Upper lobe of left lung (tissue), 6 donors: ENCODE measurements around the gene FRMD5. TPM values are rescaled to one million over a fixed set of nuclear protein-coding genes. Genes with fewer than 3 reads are reported as not detected.

ENCODE experiments used
- ATAC-seq, 2 donors: fragments of 200-7000 bp; cut with Tn5 transposase; one replicate each; pipeline ENCODE4 v1.9.1; 2022; ENCODE audit warnings: mild to moderate bottlenecking in 2 of 2, moderate library complexity in 2 of 2; ENCODE audit not compliant: low FRiP score in 2 of 2
- DNase-seq, 2 donors: peaks; one replicate each; pipeline ENCODE4 v3.0.0-alpha.2; 2019 to 2020
- H3K27ac ChIP-seq, 4 donors: fragments of 200-600 bp; sonication (generic); one replicate each; pipeline ENCODE4 v1.5.1; 2016 to 2019
- H3K27me3 ChIP-seq, 4 donors: fragments of 200-600 bp; sonication (generic); one replicate each; pipeline ENCODE4 v1.5.1; 2017 to 2019
- H3K36me3 ChIP-seq, 4 donors: fragments of 200-600 bp; sonication (generic); one replicate each; pipeline ENCODE4 v1.5.1; 2016 to 2019
- H3K4me1 ChIP-seq, 4 donors: fragments of 200-600 bp; sonication (generic); one replicate each; pipeline ENCODE4 v1.5.1; 2018 to 2019
- H3K4me3 ChIP-seq, 4 donors: fragments of 200-600 bp; sonication (generic); one replicate each; pipeline ENCODE4 v1.5.1; 2017 to 2019; ENCODE audit warnings: mild to moderate bottlenecking in 2 of 4, moderate library complexity in 1 of 4
- H3K9me3 ChIP-seq, 4 donors: fragments of 200-600 bp; sonication (generic); one replicate each; pipeline ENCODE4 v1.5.1; 2018 to 2019
- CTCF ChIP-seq, 6 experiments: fragments of 450-650 bp in 4 of 6; fragments of 200-600 bp in 2 of 6; sonication (generic) in 2 of 6; IDR thresholded peaks; one replicate each; pipeline ENCODE4 v1.5.1; 2016 to 2019; ENCODE audit warnings: antibody characterized with exemption in 6 of 6
- EP300 ChIP-seq, 4 donors: sonication (generic); formaldehyde crosslinking; IDR thresholded peaks; one replicate each; pipeline ENCODE4 v1.5.1; 2017; ENCODE audit warnings: antibody characterized with exemption in 4 of 4, control low read depth in 2 of 4
- POLR2A ChIP-seq, 4 donors: fragments of 450-650 bp; IDR thresholded peaks; one replicate each; pipeline ENCODE4 v1.5.1; 2016 to 2017; ENCODE audit warnings: antibody characterized with exemption in 4 of 4, mild to moderate bottlenecking in 2 of 4
- POLR2AphosphoS5 ChIP-seq, 2 donors: sonication (generic); formaldehyde crosslinking; IDR thresholded peaks; one replicate each; pipeline ENCODE4 v1.5.1; 2017; ENCODE audit warnings: antibody characterized with exemption in 2 of 2
- WGBS, 2 donors: methylation state at CpG; one replicate each; pipeline ENCODE4 v1.1.5; 2017 to 2018; 5-methylcytosine and 5-hydroxymethylcytosine counted together
- total RNA-seq, 6 donors: library from RNA; depleted of rRNA in 4 of 6; stranded (reverse); fragments of >200 nt in 4 of 6; gene quantifications; one replicate each; pipeline versions ENCODE4 v1.1.0 to v1.2.1, GENCODE V29; 2016 to 2021
- donor health status: DM: no; HTN: no; CAD: no; lungs with moderate emphysema.
- donor health status: DM: no; HTN: yes; CAD: no; lungs with severe emphysema.

The FRMD5 gene
- total RNA-seq, 6 donors from 2014 or later, result 0.15 to 1.3 (median 0.99) TPM; not detected in 2

GRCh38 chr15:43948691-43949325, 246.3 kb downstream of the FRMD5 start:
- 95 to 100% methylated on average over 1 of the region's 1 CpG for WGBS, 2 donors

GRCh38 chr15:43943511-43943910, 251.6 kb downstream of the FRMD5 start:
- peak in 1 of 2 donors; percentile 48 for ATAC-seq
- no peak for TF ChIP-seq EP300 (IDR thresholded peaks at IDR 0.05)
- TF ChIP-seq POLR2A (IDR thresholded peaks at IDR 0.05), result no peak
- TF ChIP-seq CTCF (IDR thresholded peaks at IDR 0.05), result no peak
- no peak for TF ChIP-seq POLR2AphosphoS5 (IDR thresholded peaks at IDR 0.05)
- no peaks in the 10 kb centered on the region for H3K27me3 ChIP-seq
- H3K27ac ChIP-seq, result no peak overlapping the region
- no peaks in the 10 kb centered on the region for H3K9me3 ChIP-seq
- no peak overlapping the region for H3K4me3 ChIP-seq
- H3K4me1 ChIP-seq, result no peaks in the 10 kb centered on the region
- DNase-seq, result no peak
- H3K36me3 ChIP-seq, result no peaks in the 10 kb centered on the region

More at GRCh38 chr15:43948691-43949325, 246.3 kb downstream of the FRMD5 start:
- H3K27me3 ChIP-seq, result no peaks in the 10 kb centered on the region
- TF ChIP-seq CTCF (IDR thresholded peaks at IDR 0.05), result no peak
- TF ChIP-seq POLR2A (IDR thresholded peaks at IDR 0.05), result no peak
- no peak for TF ChIP-seq POLR2AphosphoS5 (IDR thresholded peaks at IDR 0.05)
- TF ChIP-seq EP300 (IDR thresholded peaks at IDR 0.05), result no peak
- H3K27ac ChIP-seq, result no peak overlapping the region
- H3K4me3 ChIP-seq, result no peak overlapping the region
- H3K36me3 ChIP-seq, result no peaks in the 10 kb centered on the region
- no peaks in the 10 kb centered on the region for H3K9me3 ChIP-seq
- DNase-seq (no peak), ATAC-seq (no peak)
- no peaks in the 10 kb centered on the region for H3K4me1 ChIP-seq

- no peaks in the 10 kb centered on the region for H3K27me3 ChIP-seq
- no peak overlapping the region for H3K27ac ChIP-seq
- TF ChIP-seq POLR2A (IDR thresholded peaks at IDR 0.05) (no peak), CTCF (IDR thresholded peaks at IDR 0.05) (no peak), EP300 (IDR thresholded peaks at IDR 0.05) (no peak), POLR2AphosphoS5 (IDR thresholded peaks at IDR 0.05) (no peak)
- 82 to 84% methylated on average over 1 of the region's 1 CpG for WGBS, 2 donors
- H3K9me3 ChIP-seq, result no peaks in the 10 kb centered on the region
- H3K4me3 ChIP-seq, result no peak overlapping the region
- H3K4me1 ChIP-seq, result no peaks in the 10 kb centered on the region
- DNase-seq, result no peak
- no peaks in the 10 kb centered on the region for H3K36me3 ChIP-seq
- ATAC-seq, result no peak
These were observed 252.9 kb downstream of the FRMD5 start for GRCh38 chr15:43942194-43942593.

GRCh38 chr15:43941555-43941954, 253.5 kb downstream of the FRMD5 start:
- H3K4me3 ChIP-seq, result no peak overlapping the region
- no peaks in the 10 kb centered on the region for H3K9me3 ChIP-seq
- no peaks in the 10 kb centered on the region for H3K27me3 ChIP-seq
- 78 to 85% methylated on average over 3 of the region's 3 CpGs for WGBS, 2 donors
- ATAC-seq, result no peak
- no peaks in the 10 kb centered on the region for H3K36me3 ChIP-seq
- TF ChIP-seq CTCF (IDR thresholded peaks at IDR 0.05) (no peak), EP300 (IDR thresholded peaks at IDR 0.05) (no peak), POLR2AphosphoS5 (IDR thresholded peaks at IDR 0.05) (no peak), POLR2A (IDR thresholded peaks at IDR 0.05) (no peak)
- no peak overlapping the region for H3K27ac ChIP-seq
- H3K4me1 ChIP-seq, result no peaks in the 10 kb centered on the region
- no peak for DNase-seq

GRCh38 chr15:43941071-43941470, 254.0 kb downstream of the FRMD5 start:
- H3K27me3 ChIP-seq, result no peaks in the 10 kb centered on the region
- TF ChIP-seq POLR2A (IDR thresholded peaks at IDR 0.05) (no peak), EP300 (IDR thresholded peaks at IDR 0.05) (no peak), CTCF (IDR thresholded peaks at IDR 0.05) (no peak), POLR2AphosphoS5 (IDR thresholded peaks at IDR 0.05) (no peak)
- ATAC-seq (no peak), DNase-seq (no peak)
- H3K9me3 ChIP-seq, result no peaks in the 10 kb centered on the region
- H3K27ac ChIP-seq, result no peak overlapping the region
- no peaks in the 10 kb centered on the region for H3K36me3 ChIP-seq
- 75 to 89% methylated on average over 4 of the region's 4 CpGs for WGBS, 2 donors
- no peaks in the 10 kb centered on the region for H3K4me1 ChIP-seq
- no peak overlapping the region for H3K4me3 ChIP-seq
